ENCODE data around the gene CCDC179.

The CCDC179 gene

DNA sequence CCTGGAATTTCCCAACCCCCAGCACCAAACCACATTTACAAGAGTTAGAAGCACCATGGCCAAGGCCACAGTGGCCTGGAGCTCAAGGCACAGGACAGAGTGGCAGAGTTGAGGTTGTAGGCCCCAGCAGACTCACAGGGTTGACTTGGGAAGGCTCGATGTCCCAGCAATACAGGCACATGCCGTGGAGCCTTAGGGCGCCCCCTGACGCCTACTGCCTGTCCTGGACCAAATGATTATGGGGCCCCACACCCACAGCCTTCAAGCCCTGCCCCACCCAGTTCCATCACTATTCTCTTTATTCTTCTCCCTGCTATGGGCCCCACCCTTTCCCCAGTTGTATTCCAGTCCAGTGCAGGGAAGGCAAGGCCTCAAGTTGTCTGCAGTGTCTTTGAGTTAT, at the start of gene CCDC179:
Gene CCDC179 (minus strand): TSS at position 234 of the 400 bp plus-strand sequence. CDS start 53 bp downstream, at position 181.
- no peak for DNase-seq (ENCODE audit: low spot score)

DNA sequence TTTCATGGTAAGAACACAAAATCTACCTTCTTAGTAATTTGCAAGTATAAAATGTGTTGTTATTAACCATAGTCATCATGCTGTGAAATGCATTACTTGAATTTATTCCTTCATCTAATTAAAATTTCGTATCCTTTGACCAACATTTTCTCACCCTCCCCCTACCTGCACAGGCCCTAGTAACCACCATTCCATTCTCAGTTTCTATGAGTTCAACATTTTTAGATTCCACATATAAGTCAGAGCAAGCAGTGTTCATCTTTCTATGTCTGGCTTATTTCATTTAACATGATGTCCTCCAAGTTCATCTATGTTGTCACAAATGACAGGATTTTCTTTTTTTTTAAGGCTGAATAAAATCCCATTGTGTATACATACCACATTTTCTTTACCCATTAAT, 43.5 kb upstream of the CCDC179 start:
- no peak for DNase-seq (ENCODE audit: low spot score)

DNA sequence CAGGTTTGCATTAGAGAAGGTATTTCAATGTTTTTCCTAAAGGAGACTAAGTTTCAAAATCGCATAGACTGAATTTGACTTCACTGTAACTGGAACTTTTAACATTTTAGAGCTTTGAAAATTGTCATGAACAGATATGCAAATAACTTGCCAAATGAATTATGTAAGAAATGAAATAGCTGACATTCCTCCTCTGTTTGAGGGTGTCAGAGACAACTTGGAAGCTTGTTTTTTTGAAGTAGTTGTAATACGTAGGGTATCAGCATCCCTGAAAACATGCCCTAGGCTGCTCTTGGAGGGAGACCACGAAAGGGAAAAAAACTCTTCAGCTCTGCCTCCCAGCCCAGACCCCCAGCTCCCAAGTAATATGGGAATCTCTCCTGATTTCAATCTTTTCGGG, 41.3 kb upstream of the CCDC179 start:
- DNase-seq (ENCODE audit: low spot score), result no peak

DNA sequence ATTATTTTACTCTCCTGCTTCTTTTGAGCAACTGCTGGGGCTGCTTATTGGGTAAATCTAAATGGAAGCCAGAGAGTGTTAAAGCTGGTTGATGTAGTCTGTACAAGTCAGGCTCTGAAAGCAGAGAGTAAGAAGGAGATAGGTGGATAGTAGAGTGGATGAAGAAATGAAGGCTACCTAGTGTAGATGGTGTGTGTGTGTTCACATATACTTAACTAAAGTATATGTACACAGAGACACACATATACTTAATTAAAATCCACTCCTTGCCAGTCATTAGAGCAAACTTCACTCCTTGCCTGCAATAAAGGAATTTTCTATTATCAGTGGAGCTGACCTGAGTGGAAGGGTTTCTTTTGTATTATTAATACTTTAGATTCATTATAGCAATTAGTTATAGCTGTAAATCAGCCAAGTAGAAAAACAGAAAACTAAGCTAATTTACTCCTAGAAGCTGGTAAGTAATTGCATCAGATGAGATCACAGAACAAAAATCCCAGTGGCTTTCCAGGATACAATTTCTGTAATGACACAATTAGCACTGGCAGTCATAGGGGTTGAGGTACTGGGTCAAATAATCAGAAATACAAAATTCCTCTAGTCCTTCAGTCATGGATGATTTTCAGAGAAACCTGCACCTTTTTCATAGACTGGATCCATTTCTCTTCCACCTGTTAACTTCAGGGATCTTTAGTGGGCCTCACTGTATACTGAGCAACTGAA, 40.7 kb upstream of the CCDC179 start:
- no peak for DNase-seq (ENCODE audit: low spot score)

DNA sequence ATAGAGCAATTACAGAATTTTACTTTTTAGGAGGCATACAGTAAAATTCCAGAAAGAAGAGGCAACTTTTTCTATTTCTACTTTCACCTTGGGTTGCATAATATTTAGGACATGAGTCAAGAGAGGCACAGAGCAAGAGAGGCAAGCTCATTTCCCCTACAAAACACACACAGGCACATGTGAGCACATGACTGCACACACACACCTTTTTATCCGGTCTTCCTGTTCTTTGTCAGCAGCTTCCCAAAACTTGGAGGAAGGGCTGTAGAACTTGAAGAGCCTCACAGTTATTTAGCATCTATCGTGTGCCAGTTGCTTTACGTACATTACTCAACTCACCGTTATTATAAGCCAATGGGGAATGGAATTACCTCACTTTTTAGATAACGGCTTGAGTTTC, 37.8 kb upstream of the CCDC179 start:
- no peak for DNase-seq (ENCODE audit: low spot score)

DNA sequence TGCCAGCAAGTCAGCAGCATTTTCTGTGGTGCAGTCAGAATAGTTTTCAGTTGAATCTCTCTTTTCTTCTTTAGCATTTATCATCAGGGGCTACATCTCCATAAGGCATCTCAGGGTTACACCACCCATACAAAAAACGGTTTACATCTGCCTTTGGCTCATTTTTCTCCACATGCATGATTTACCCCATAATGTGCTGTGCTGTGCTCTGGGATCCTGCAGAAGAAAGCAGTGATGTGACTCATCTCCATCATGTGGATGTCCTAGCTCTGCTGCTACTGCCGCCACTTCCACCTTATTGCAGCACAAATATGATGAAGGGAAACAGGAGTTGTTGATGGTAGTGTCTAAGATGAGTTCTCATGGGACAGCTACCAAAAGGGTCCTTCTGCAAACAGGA, 30.0 kb upstream of the CCDC179 start:
- no peak for DNase-seq (ENCODE audit: low spot score)

- DNase-seq (ENCODE audit: low spot score), result no peak
Measured at GRCh38 chr11:22884217-22884616, 23.9 kb upstream of the CCDC179 start.

- DNase-seq (ENCODE audit: low spot score), result peak; percentile 37
Measured at GRCh38 chr11:22879630-22880029, 19.4 kb upstream of the CCDC179 start.

GRCh38 chr11:22878604-22879003, 18.3 kb upstream of the CCDC179 start:
- no peak for DNase-seq (ENCODE audit: low spot score)

DNA sequence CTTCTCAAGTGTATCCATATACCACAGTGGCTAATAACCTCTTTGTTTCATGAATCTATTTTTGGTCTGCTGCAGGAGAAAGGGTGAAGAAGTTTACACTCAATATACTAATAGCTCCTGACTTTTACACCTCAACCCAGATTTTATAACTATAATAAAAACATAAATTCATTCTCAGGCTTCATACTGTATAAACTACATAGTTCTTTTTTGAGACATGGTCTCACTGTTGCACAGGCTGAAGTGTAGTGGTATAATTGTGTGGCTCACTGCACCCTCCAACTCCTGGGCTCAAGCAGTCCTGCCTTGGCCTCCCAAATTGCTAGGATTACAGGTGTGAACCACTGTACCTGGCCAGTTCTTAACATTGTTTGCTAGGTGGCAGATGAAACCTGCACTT, 17.8 kb upstream of the CCDC179 start:
- DNase-seq (ENCODE audit: low spot score), result no peak

DNA sequence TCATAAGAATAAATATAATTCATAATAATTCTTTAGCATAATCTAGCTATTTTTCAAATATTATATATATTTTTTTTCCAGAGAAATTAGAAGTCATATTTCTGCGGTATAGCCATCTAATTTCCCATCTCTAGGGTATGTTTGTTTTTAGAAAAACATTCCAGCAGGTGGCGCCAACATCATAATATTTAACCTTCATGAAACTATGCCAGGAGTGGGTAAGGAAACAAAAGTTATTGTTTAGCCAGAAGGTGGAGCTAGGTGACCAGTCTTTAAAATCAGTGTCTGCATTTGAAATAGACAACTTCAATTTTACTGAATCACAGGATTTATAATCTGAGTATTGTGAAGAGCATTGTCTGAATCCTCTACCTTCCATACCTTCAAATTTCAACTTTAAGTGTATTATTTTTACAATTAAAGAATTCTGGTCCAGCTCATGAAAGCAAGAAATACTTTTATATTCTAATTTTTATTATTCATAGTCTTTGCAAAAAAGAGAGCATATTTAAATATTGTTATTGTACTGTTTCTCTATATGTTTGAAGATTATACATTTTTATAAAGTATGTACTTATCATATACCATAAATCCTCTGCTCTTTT, 15.7 kb upstream of the CCDC179 start:
- peak; percentile 91 for DNase-seq (ENCODE audit: low spot score)

GRCh38 chr11:22869325-22869724, 9.1 kb upstream of the CCDC179 start:
- no peak for DNase-seq (ENCODE audit: low spot score)

GRCh38 chr11:22859756-22860155, 518 bp downstream of the CCDC179 start:
- DNase-seq (ENCODE audit: low spot score), result no peak

DNA sequence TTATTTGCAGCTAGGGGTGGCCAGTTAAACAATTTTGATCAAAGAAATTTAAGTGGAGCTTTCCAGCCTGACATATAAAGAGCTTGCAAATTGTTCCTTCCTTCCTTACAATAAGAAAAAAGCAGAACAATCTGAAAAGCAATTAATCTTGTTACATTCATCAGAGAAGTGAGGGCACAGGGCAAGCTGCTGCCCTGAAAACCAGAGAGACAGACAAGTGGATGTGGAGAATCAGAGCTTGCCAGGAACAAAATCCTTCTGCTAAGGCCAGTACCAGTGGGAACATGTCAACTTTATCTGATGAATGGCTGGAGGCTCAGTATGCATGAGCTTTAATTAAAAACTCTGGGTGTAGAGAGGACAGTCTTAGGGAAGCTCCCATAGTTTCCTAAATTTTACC, 8.8 kb downstream of the CCDC179 start:
- DNase-seq (ENCODE audit: low spot score), result no peak

- DNase-seq (ENCODE audit: low spot score), result no peak
Measured at GRCh38 chr11:22846726-22847125, 13.5 kb downstream of the CCDC179 start.

DNA sequence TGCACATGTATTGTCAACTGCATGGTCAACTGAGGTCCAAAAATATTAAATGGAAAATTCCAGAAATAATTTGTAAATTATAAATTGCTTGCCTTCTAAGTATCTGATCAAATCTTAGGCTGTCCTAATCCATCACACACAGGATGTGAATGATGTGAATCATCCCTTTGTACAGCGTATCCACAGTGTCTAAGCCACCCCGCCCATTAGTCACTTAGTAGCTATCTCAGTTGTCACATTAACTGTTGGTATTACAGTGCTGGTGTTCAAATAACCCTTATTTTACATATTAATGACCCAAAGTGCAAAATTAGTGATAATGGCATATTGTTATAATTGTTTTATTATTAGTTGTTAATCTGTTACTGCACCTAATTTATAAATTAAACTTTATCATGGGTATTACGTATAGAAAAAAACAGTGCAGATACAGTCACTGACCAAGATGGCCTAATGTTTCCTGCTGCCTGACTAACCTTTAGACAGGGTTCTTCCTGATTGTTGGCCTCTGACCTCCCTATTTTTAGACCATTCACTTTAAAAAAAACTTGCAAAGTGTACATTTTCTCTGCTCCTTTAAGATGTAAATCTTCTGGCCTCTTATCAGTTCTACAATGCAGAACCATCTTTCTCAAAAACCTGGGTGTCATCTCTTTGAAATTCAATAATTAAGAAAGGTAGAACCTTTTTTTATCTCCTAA, 27.8 kb downstream of the CCDC179 start:
- peak; percentile 88 for DNase-seq (ENCODE audit: low spot score)

DNA sequence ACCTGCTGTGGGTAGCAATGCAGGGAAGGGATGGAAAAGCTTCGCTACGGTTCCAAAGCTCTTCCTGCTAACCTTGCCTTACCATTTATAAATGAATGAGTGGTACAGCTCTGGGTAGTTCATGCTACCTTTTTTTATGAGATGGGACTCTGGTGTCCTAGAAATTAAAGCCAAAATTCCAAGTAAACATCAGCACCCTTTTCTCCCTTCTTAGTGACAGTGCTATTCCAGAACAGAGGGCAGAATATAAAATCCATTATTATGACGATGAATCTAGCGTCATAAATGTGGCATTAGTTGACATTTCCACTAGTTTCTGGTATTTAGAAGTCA, 30.2 kb downstream of the CCDC179 start:
- no peak for DNase-seq (ENCODE audit: low spot score)

GRCh38 chr11:22829231-22830081, 30.8 kb downstream of the CCDC179 start, which contains the start of gene SVIP:
Gene SVIP, minus strand, starts transcription at chr11:22829801. Its CDS starts 53 bp downstream, at chr11:22829748.
- DNase-seq (ENCODE audit: low spot score), result peak; percentile 95

DNA sequence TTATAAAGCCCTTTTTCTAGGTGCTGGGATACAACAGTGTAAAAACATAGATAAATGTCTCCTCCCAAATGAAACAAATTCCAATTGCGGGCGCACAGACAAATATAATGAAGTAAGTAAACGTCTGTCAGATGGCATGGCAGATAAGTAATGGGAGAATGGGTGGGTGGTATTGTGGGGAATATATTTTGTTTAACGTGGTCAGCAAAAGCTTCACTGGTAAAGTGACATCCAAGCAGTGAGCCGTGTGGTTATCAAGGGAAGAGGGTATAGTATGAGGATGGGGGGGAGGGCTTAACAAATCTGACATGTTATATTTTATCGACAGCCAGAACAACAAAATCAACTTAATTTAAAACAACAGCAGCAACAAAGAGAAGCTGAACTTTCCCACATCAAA, 31.9 kb downstream of the CCDC179 start:
- DNase-seq (ENCODE audit: low spot score), result no peak

DNA sequence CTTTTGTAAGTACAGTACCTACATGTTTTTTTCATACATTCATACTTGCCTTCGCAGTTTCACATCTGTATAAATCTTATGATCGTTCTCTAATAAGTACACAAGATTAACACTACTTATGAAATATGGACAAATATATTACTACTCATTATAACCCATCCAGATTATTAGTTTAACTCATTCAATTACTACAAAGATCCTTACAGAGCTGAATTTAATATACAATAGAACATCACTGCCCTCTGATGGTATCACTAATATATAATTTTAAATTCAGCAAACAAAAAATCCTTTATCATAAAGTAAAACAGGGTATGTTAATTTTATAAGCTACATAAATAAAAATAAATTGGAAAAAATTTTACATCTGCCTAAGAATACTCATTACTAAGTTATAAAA, 38.1 kb downstream of the CCDC179 start:
- no peak for DNase-seq (ENCODE audit: low spot score)

GRCh38 chr11:22809893-22810292, 50.4 kb downstream of the CCDC179 start:
- no peak for DNase-seq (ENCODE audit: low spot score)

DNA sequence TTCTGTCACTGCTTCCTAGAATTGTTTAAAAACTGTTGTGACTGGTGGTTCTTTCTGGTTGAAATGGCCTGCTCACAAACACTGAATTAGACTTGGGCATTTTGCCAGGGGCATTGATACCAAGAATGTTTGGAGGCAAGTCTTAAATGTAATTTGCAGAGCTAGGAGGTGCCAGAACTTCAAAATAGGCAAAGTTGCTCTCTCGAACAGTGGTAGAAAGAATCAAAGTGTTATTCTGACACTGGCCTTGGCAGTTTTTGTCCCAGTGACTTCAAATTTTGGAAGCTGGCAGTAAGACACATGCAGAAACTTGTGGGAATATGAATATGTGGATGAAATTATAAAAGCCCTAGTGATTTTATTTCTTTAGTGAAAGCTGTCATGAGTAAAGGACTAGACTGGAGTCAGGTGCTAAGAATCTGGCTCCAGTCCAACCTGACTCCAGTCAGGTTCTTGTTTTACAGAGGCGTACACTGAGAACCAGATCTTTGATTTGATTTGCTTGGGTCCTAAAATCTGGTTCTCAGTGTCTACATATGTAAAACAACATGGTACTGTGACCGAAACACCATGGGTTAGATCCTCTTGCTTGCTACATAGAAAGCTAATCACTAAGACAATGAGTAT, 51.6 kb downstream of the CCDC179 start:
- no peak for DNase-seq (ENCODE audit: low spot score)
